PC-3 (cell line): Measurements from ENCODE around the gene SRP68. TPM values are rescaled to one million over a fixed set of nuclear protein-coding genes. Genes with fewer than 3 reads are reported as not detected.
A peak's percentile ranks its signal among the peaks of the same experiment; 100 is the strongest.

Source experiments
- ATAC-seq: fragments of 200-7000 bp; cut with Tn5 transposase; 2 replicates; pipeline ENCODE4 v1.9.1; 2020; ENCODE audit warnings: mild to moderate bottlenecking, moderate library complexity
- BruUV-seq: library from RNA; stranded (reverse); fragments of 400-500 nt; replicated peaks from 2 replicates; lab custom pipeline; 2021; lab: Mats Ljungman, UMichigan
- CTCF ChIA-PET: fragments of 300-600 bp; sonication (Branson Sonifier 250); formaldehyde crosslinking; loops from one replicate; lab custom pipeline; 2022; ENCODE audit warnings: antibody characterized with exemption; lab: Charles Lee
- POLR2A ChIA-PET: fragments of 300-600 bp; sonication (Branson Sonifier 250); formaldehyde crosslinking; loops from one replicate; lab custom pipeline; 2022; ENCODE audit warnings: antibody characterized with exemption; ENCODE audit not compliant: unreplicated experiment; lab: Charles Lee
- DNase-seq: peaks from one replicate; pipeline ENCODE4 v3.0.0-alpha.2; 2015
- H2AFZ ChIP-seq: fragments of 300-600 bp; sonication (generic); 2 replicates; pipeline ENCODE4 v1.6.0; 2016; ENCODE audit warnings: antibody characterized with exemption, low read length
- H3F3A ChIP-seq: fragments of 300-600 bp; sonication (generic); one replicate; pipeline ENCODE4 v1.6.0; 2017; ENCODE audit warnings: antibody characterized with exemption, low read length, control low read depth, mild to moderate bottlenecking; ENCODE audit not compliant: unreplicated experiment
- H3K27ac ChIP-seq: fragments of 300-600 bp; sonication (generic); 2 replicates; pipeline ENCODE4 v1.5.1; 2016; ENCODE audit warnings: mild to moderate bottlenecking, low read length
- H3K27me3 ChIP-seq: fragments of 300-600 bp; sonication (generic); 2 replicates; pipeline ENCODE4 v1.6.1; 2016; ENCODE audit warnings: low read length, mixed read lengths
- H3K36me3 ChIP-seq: fragments of 300-600 bp; sonication (generic); 2 replicates; pipeline ENCODE4 v1.6.1; 2016; ENCODE audit warnings: low read depth, mixed run types, low read length, mixed read lengths
- H3K4me1 ChIP-seq: fragments of 300-600 bp; sonication (generic); 2 replicates; pipeline ENCODE4 v1.5.1; 2016; ENCODE audit warnings: low read length; ENCODE audit not compliant: insufficient read depth
- H3K4me2 ChIP-seq: fragments of 300-600 bp; sonication (generic); 2 replicates; pipeline ENCODE4 v1.6.0; 2016; ENCODE audit warnings: low read length
- H3K4me3 ChIP-seq: fragments of 300-600 bp; sonication (generic); 2 replicates; pipeline ENCODE4 v1.5.1; 2016; ENCODE audit warnings: mild to moderate bottlenecking, low read length, mixed read lengths
- H3K79me2 ChIP-seq: fragments of 300-600 bp; sonication (generic); 2 replicates; pipeline ENCODE4 v1.6.1; 2017; ENCODE audit warnings: low read length, mixed read lengths
- H3K9ac ChIP-seq: fragments of 300-600 bp; sonication (generic); 2 replicates; pipeline ENCODE4 v1.6.0; 2016; ENCODE audit warnings: mild to moderate bottlenecking, low read length
- H3K9me2 ChIP-seq: fragments of 300-600 bp; sonication (generic); replicated peaks from 2 replicates; pipeline ENCODE4 v1.6.1; 2016; ENCODE audit warnings: mixed run types, low read length, mixed read lengths
- H3K9me3 ChIP-seq: fragments of 300-600 bp; sonication (generic); 2 replicates; pipeline ENCODE4 v1.6.1; 2016; ENCODE audit warnings: low read length, mixed read lengths
- H4K20me1 ChIP-seq: fragments of 300-600 bp; sonication (generic); 2 replicates; pipeline ENCODE4 v1.6.1; 2016; ENCODE audit warnings: low read length, mixed read lengths
- CTCF ChIP-seq: fragments of 300-600 bp; sonication (generic); conservative IDR thresholded peaks from 2 replicates; pipeline ENCODE4 v1.5.1; 2017; ENCODE audit warnings: antibody characterized with exemption, low read depth, mild to moderate bottlenecking, low read length
- EZH2 ChIP-seq: fragments of 300-600 bp; sonication (generic); IDR thresholded peaks from one replicate; pipeline ENCODE4 v1.6.1; 2017; ENCODE audit warnings: antibody characterized with exemption, mild to moderate bottlenecking, low read length; ENCODE audit not compliant: unreplicated experiment
- EZH2phosphoT487 ChIP-seq: fragments of 300-600 bp; sonication (generic); IDR thresholded peaks from 2 replicates; pipeline ENCODE4 v1.6.1; 2018; ENCODE audit warnings: mild to moderate bottlenecking, antibody characterized with exemption, low read length, borderline replicate concordance
- intact Hi-C: fragments of 100-400 bp; cut with micrococcal nuclease; formaldehyde crosslinking; loops from 2 replicates; pipeline ENCODE4 v1.9.0; 2023
- total RNA-seq: library from RNA; depleted of rRNA; stranded (reverse); fragments of >200 nt; gene quantifications from 2 replicates; pipeline ENCODE4 v1.2.3, GENCODE V29; 2014

The SRP68 gene
- total RNA-seq, 1 experiment from 2014 or later = 60.8 TPM

GRCh38 chr17:76104140-76104895 is 32.0 kb upstream of the SRP68 start:
- no peak for TF ChIP-seq CTCF
- no peak for TF ChIP-seq EZH2
- TF ChIP-seq EZH2phosphoT487 = no peak
- peaks cover 15% of the 10 kb centered on the region for H3K4me1 ChIP-seq
- peak overlapping the region; percentile 87 for H3K9ac ChIP-seq
- H3F3A ChIP-seq = no peaks in the 10 kb centered on the region
- ChIA-PET CTCF (interaction anchor here (0.6 kb wide), 1 partner anchor 155 kb away, joined by 4 read pairs; no protein-coding TSS in a partner anchor), POLR2A (interaction anchor here (0.5 kb wide), 2 partner anchors 154 to 249 kb away, joined by 3 to 8 read pairs; partner anchors contain the start of gene PRPSAP1)
- H3K27me3 ChIP-seq = no peaks in the 10 kb centered on the region
- no peaks in the 10 kb centered on the region for H3K9me2 ChIP-seq
- ATAC-seq (no peak), DNase-seq (no peak)
- peak overlapping the region; percentile 95 for H3K4me3 ChIP-seq
- peaks cover 16% of the 10 kb centered on the region for H3K36me3 ChIP-seq
- peak overlapping the region; percentile 16 for H3K27ac ChIP-seq
- H3K9me3 ChIP-seq = no peaks in the 10 kb centered on the region
- H2AFZ ChIP-seq = peak overlapping the region; percentile 81
- TSS peak; percentile 99 for BruUV-seq
- H3K79me2 ChIP-seq = peaks cover 26% of the 10 kb centered on the region
- no peaks in the 10 kb centered on the region for H4K20me1 ChIP-seq
- intact Hi-C loops = loop anchor here (10.0 kb wide), 1 partner anchor 160 kb away; the partner anchor contains the start of gene UBALD2
- H3K4me2 ChIP-seq = peak overlapping the region; percentile 90

DNA sequence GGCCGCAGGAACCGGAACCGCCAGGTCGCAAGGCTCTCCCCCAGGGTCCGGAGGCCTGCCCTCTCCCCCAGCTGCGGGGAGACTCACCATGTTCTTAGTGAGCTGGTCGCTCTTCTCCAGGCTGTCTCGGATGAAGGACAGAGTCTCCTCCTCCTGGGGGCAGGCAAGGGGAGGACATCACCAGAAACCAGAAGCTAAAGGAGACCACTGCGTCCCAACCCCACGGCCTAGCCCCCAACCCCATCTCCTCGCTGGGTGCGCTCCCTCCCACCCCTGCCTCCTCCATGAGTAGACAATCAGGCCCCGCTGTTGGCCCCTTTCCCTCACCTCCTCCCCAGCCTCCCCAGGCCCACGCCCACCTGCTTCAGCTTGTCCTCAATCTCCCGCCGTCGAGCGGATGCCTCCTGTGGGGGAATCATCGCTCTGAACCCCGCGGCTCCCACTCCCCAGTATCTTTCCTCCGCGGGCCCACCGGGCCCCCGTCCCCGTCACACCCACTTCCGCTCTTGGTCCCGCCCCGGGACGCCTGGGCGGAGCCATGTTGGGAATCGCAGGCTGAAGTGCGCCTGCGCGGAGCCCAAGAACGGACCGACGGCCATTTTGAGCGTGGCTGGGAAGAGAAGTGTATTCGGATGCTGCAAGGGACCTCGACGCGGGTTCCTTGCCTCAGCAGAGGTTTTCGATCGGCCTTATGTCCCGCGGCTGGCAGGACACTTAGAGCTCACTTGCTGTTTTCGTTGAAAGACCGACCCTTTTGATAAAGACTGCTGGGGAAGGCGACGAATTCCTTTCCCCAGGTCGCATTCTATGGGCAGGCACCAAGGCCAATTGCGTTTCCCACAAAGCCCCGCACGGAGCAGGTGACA is 31.2 kb upstream of the SRP68 start, which contains the start of gene EXOC7:
Gene EXOC7 (minus strand): TSS at position 514 of the 866 bp plus-strand sequence. CDS start 95 bp downstream, at position 419.
- peak within 1 kb of the TSS; percentile 95 for H3K4me3 ChIP-seq
- H4K20me1 ChIP-seq = no peaks in the 10 kb centered on the region
- peaks cover 17% of the 10 kb centered on the region for H3K36me3 ChIP-seq
- peaks cover 15% of the 10 kb centered on the region for H3K4me1 ChIP-seq
- no peaks in the 10 kb centered on the region for H3K27me3 ChIP-seq
- TSS peak; percentile 66 for BruUV-seq
- no peaks in the 10 kb centered on the region for H3K9me2 ChIP-seq
- DNase-seq = peak; percentile 98
- no peaks in the 10 kb centered on the region for H3F3A ChIP-seq
- POLR2A ChIA-PET = interaction anchor here (0.5 kb wide), 1 partner anchor 250 kb away, joined by 3 read pairs; the partner anchor contains the start of gene PRPSAP1
- CTCF ChIA-PET = interaction anchor here (0.8 kb wide), 1 partner anchor 143 kb away, joined by 5 read pairs; no protein-coding TSS in a partner anchor
- H3K27ac ChIP-seq = peak within 1 kb of the TSS; percentile 16
- no peak for TF ChIP-seq CTCF
- no peak for TF ChIP-seq EZH2phosphoT487
- TF ChIP-seq EZH2 = no peak
- H2AFZ ChIP-seq = peak within 1 kb of the TSS; percentile 81
- H3K79me2 ChIP-seq = peaks cover 26% of the 10 kb centered on the region
- intact Hi-C loops = loop anchor here (10.0 kb wide), 1 partner anchor 161 kb away; the partner anchor contains the start of gene UBALD2
- peak within 1 kb of the TSS; percentile 90 for H3K4me2 ChIP-seq
- peak; percentile 82 for ATAC-seq
- H3K9ac ChIP-seq = peak within 1 kb of the TSS; percentile 87
- no peaks in the 10 kb centered on the region for H3K9me3 ChIP-seq
